Adrenal gland (tissue), 12 donors: ENCODE data around the gene TRIM63. TPM values are rescaled to one million over a fixed set of nuclear protein-coding genes. Genes with fewer than 3 reads are reported as not detected.

ENCODE experiments used
- DNase-seq, 7 donors: peaks; one replicate each; pipeline ENCODE4 v3.0.0-alpha.2; 2019 to 2020
- H3K27ac ChIP-seq, 5 donors: fragments of 200-600 bp; sonication (generic) in 4 of 5; 1 replicate in 3 of 5; 2 replicates in 2 of 5; pipeline versions ENCODE4 v1.5.1 to v1.8.0; 2016 to 2020; ENCODE audit warnings: mild to moderate bottlenecking in 1 of 5
- H3K27me3 ChIP-seq: fragments of 200-600 bp; 2 replicates; pipeline ENCODE4 v1.8.0; 2021
- H3K36me3 ChIP-seq, 2 donors: fragments of 200-600 bp; replicated peaks in 1 of 2; 1 replicate in 1 of 2; 2 replicates in 1 of 2; pipeline versions ENCODE4 v1.5.1 to v1.8.0; 2018 to 2022
- H3K4me1 ChIP-seq, 2 donors: fragments of 200-600 bp; replicated peaks in 1 of 2; 1 replicate in 1 of 2; 2 replicates in 1 of 2; pipeline versions ENCODE4 v1.5.1 to v1.8.0; 2018 to 2021
- H3K4me3 ChIP-seq, 4 donors: fragments of 200-600 bp; sonication (generic) in 3 of 4; one replicate each; pipeline ENCODE4 v1.5.1; 2016 to 2018
- H3K9me3 ChIP-seq, 3 donors: fragments of 200-600 bp; sonication (generic) in 1 of 3; replicated peaks in 1 of 3; 1 replicate in 2 of 3; 2 replicates in 1 of 3; pipeline versions ENCODE4 v1.5.1 to v1.8.0; 2016 to 2021
- POLR2A ChIP-seq, 2 donors: fragments of 450-650 bp; IDR thresholded peaks; one replicate each; pipeline ENCODE4 v1.6.1; 2017; ENCODE audit warnings: antibody characterized with exemption in 2 of 2, mild to moderate bottlenecking in 2 of 2, moderate library complexity in 1 of 2
- WGBS, 4 donors: extraction: QIAGEN DNeasy Blood & Tissue Kit in 2 of 4; methylation state at CpG; one replicate each; pipeline versions ENCODE4 v1.1.5 to v1.1.7; 2013 to 2017; 5-methylcytosine and 5-hydroxymethylcytosine counted together
- intact Hi-C, 2 donors: fragments of 100-400 bp; cut with DNase I; formaldehyde crosslinking; loops; one replicate each; pipeline versions ENCODE4 v1.14.1 to v1.15.0; 2022 to 2023
- polyA plus RNA-seq, 3 donors: library from polyadenylated mRNA; stranded (reverse); fragments of 200-250 nt in 2 of 3; fragments of 350-450 nt in 1 of 3; fragmentation: Illumina TruSeq in 1 of 3; extraction: RNeasy Lipid Tissue Mini Kit (QIAGEN cat#74804) in 1 of 3; gene quantifications; one replicate each; pipeline ENCODE4 v1.2.3, GENCODE V29; 2013 to 2014
- total RNA-seq, 9 donors: library from RNA; depleted of rRNA in 4 of 9; stranded (reverse); fragments of >200 nt in 4 of 9; fragments of 120-200 nt in 1 of 9; fragmentation: NEBNext Ultra II Directional in 1 of 9; extraction: Animal tissue kit (Norgen Biotek cat#: 25700) in 1 of 9; gene quantifications; one replicate each; pipeline versions ENCODE4 v1.1.0 to v1.2.4, GENCODE V29; 2013 to 2023
- TF ChIP-seq, protein P1 (sequence below), 6 experiments: fragments of 450-650 bp in 4 of 6; fragments of 200-600 bp in 2 of 6; sonication (generic) in 1 of 6; IDR thresholded peaks; 1 replicate in 5 of 6; 2 replicates in 1 of 6; pipeline versions ENCODE4 v1.5.1 to v1.8.0; 2016 to 2021; ENCODE audit warnings: antibody characterized with exemption in 6 of 6, mild to moderate bottlenecking in 2 of 6, moderate library complexity in 1 of 6
- donor health status: healthy with polysubstance abuse.
- donor health status: Bipolar disorder and iron deficiency.
- donor health status: DM: yes; HTN: yes; CAD: no.
- donor health status: DM: no; HTN: no; CAD: no.
- donor health status: DM: no; HTN: no; CAD: no.
- donor health status: DM: yes; HTN: yes; CAD: no.

Gene TRIM63
- total and polyA plus RNA-seq, 12 donors, result 0.06 to 4.6 (median 0.18) TPM; not detected in 7

DNA sequence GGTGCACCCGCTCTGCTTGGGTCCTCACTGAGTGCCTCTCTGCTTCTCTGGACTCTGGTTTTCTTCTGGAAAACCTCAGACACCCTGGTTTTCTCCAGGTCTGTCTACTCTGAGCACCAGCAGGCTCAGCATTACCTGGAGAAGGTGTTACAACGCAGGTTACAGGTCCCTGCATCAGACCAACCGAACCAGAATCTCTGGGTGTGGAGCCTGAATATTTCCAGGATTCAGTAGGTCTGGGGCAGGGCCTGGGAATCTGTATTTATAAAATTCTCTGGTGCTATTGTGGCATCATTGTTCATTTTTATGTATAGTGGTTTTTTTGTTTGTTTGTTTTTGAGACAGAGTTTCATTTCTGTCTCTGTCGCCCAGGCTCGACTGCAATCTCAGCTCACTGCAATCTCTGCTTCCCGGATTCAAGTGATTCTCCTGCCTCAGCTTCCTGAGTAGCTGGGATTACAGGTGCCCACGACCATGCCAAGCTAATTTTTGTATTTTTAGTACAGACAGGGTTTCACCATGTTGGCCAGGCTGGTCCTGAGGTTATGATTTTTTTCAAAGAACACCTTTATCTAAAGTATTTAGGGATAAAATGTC is 20.1 kb downstream of the TRIM63 start:
- Histone ChIP-seq H3K4me1 (peaks cover 0 to 14% of the 10 kb centered on the region in 2 donors), H3K27ac (no peak overlapping the region), H3K4me3 (no peak overlapping the region), H3K27me3 (peaks cover 33% of the 10 kb centered on the region), H3K36me3 (no peaks in the 10 kb centered on the region), H3K9me3 (no peaks in the 10 kb centered on the region)
- intact Hi-C loops, result no loop called here
- WGBS, 4 donors, result 73 to 83% (median 78%) methylated on average over 7 of the region's 7 CpGs
- TF ChIP-seq, protein P1, sequence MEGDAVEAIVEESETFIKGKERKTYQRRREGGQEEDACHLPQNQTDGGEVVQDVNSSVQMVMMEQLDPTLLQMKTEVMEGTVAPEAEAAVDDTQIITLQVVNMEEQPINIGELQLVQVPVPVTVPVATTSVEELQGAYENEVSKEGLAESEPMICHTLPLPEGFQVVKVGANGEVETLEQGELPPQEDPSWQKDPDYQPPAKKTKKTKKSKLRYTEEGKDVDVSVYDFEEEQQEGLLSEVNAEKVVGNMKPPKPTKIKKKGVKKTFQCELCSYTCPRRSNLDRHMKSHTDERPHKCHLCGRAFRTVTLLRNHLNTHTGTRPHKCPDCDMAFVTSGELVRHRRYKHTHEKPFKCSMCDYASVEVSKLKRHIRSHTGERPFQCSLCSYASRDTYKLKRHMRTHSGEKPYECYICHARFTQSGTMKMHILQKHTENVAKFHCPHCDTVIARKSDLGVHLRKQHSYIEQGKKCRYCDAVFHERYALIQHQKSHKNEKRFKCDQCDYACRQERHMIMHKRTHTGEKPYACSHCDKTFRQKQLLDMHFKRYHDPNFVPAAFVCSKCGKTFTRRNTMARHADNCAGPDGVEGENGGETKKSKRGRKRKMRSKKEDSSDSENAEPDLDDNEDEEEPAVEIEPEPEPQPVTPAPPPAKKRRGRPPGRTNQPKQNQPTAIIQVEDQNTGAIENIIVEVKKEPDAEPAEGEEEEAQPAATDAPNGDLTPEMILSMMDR (IDR thresholded peaks at IDR 0.05), result no peak
- DNase-seq, result no peak

DNA sequence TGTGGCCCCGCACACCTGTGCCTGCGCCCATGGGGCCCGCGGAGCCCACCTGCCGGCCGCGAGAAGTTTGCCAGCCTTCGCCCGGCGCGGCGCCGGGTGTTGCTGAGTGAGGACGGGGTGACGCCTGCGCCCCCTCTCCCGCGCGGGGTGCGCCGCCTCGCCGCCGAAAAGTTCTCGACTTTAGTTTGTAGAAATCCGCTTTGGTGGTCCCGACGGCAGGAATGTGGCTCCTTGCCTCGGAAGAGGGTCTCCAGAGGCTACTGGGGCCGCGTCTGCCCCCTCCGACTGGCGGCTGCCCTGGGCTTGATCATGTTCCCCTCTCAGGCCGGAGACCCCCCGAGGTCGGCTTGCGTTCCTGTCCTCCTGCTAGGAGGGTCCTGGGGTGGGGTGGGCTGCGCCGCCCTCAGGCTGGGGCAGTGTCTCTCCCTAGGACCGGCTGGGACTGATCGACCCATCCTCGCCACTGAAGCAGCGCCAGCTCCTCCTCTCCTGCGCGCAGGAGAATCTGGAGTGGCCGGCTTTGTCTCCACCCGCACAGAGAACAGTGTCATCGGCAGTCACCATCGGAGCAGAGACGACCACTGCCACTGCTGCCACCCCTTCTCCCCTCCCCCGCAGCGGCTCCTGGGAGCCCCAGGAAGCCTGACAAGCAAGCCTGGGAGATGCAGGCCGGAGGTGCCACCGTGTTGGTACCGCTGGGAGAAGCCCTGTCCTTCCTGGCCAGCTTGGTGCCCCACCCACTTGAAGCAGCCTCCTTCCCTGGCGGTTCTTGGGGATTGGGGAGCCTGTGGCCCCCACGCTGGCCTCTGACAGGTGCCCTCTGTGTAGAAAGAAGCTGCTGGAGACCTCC is 21.0 kb downstream of the TRIM63 start:
- Histone ChIP-seq H3K27me3 (peaks cover 33% of the 10 kb centered on the region), H3K4me3 (peak overlapping the region in 1 of 4 donors; percentile 38), H3K36me3 (no peaks in the 10 kb centered on the region), H3K9me3 (no peaks in the 10 kb centered on the region), H3K27ac (no peak overlapping the region), H3K4me1 (peaks cover 0 to 14% of the 10 kb centered on the region in 2 donors)
- 10 to 25% (median 15%) methylated on average over 4 to 57 of the region's 57 CpGs for WGBS, 4 donors
- no peak for DNase-seq
- intact Hi-C loops, result no loop called here
- TF ChIP-seq, protein P1 (IDR thresholded peaks at IDR 0.05), result no peak
- TF ChIP-seq POLR2A (IDR thresholded peaks at IDR 0.05), result no peak

DNA sequence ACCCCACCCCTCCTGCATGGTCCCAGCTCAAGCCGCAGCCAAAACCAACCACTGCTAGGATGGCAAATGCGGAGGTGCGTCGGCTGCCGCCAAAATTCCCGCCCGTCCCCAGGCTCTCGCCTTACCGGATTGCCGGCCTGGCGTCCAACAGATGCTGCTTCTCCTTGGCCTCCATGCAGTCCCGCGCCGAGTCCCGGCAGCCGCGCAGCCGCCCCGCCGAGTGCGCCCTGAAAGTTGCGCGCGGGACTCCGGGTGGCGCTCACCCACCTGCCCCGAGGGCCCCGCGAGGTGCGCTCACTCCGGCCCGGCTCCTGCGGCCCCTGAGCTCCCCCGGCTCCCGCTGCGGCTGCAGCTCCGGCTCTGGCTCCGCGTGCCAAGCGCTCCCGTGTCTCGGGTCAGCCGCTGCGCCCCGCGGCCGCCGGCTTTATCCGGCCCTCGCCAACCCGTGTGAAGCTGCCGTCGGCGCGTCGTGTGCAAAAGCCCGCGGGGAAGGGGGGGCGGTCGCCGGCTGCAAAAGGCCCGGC is 21.6 kb downstream of the TRIM63 start, which contains the start of gene SLC30A2:
SLC30A2 (minus strand) TSS at position 397 of the 524 bp plus-strand sequence; CDS start at position 175, 222 bp downstream.
- TF ChIP-seq POLR2A (IDR thresholded peaks at IDR 0.05), result no peak
- TF ChIP-seq, protein P1 (IDR thresholded peaks at IDR 0.05), result no peak
- DNase-seq, result no peak
- WGBS, 4 donors, result 1 to 3% (median 1%) methylated on average over 13 to 62 of the region's 62 CpGs; no CpG with 5 or more reads in 1 of the 4 donors
- H3K27ac ChIP-seq, result no peak within 1 kb of the TSS
- no peaks in the 10 kb centered on the region for H3K36me3 ChIP-seq
- H3K4me3 ChIP-seq, result peak within 1 kb of the TSS in 1 of 4 donors; percentile 38
- no peaks in the 10 kb centered on the region for H3K9me3 ChIP-seq
- peaks cover 0 to 14% of the 10 kb centered on the region in 2 donors for H3K4me1 ChIP-seq
- intact Hi-C loops, result no loop called here
- H3K27me3 ChIP-seq, result peaks cover 33% of the 10 kb centered on the region
